GM21528 (cell line): ENCODE results near the gene LIG1.
"Not testable (repeated sequence)": the region's sequence is repeated elsewhere in the genome, so short reads cannot be mapped to it uniquely, and the experiment has no call there.

ENCODE experiments used
- ATAC-seq: cut with Tn5 transposase; IDR thresholded peaks from one replicate; pipeline ENCODE4 v1.9.1; 2021; ENCODE audit warnings: mild to moderate bottlenecking, moderate library complexity; ENCODE audit not compliant: unreplicated experiment, low FRiP score

The LIG1 gene

GRCh38 chr19:48088991-48089390 lies 81.2 kb downstream of the LIG1 start:
- not testable (repeated sequence) for ATAC-seq

- no peak for ATAC-seq
Observed at GRCh38 chr19:48085904-48086864, 84.0 kb downstream of the LIG1 start.

GRCh38 chr19:48085076-48085475 lies 85.1 kb downstream of the LIG1 start:
- ATAC-seq: no peak

GRCh38 chr19:48081106-48081505 lies 89.0 kb downstream of the LIG1 start:
- ATAC-seq: no peak

- not testable (repeated sequence) for ATAC-seq
Observed at GRCh38 chr19:48070177-48070769, 99.9 kb downstream of the LIG1 start.

GRCh38 chr19:48069435-48069834 lies 100.7 kb downstream of the LIG1 start:
- ATAC-seq: no peak
